HT1080 (cell line): Measurements from ENCODE around the gene HSPA4. TPM values are rescaled to one million over a fixed set of nuclear protein-coding genes. Genes with fewer than 3 reads are reported as not detected.
"Not testable (repeated sequence)": the region's sequence is repeated elsewhere in the genome, so short reads cannot be mapped to it uniquely, and the experiment has no call there.

Experiments used
- DNase-seq: peaks from one replicate; pipeline ENCODE4 v3.0.0-alpha.2; 2015; ENCODE audit warnings: low read depth
- total RNA-seq: library from RNA; depleted of rRNA; stranded (reverse); fragments of >200 nt; shearing (Covaris generic); gene quantifications from 2 replicates; pipeline ENCODE4 v1.2.3, GENCODE V29; 2014

HSPA4 gene
- total RNA-seq, 1 experiment from 2014 or later: 161 TPM

- no peak for DNase-seq
Observed at GRCh38 chr5:133049726-133050048, 2.1 kb upstream of the HSPA4 start.

- no peak for DNase-seq
Observed at GRCh38 chr5:133050521-133050920, 1.3 kb upstream of the HSPA4 start.

GRCh38 chr5:133051061-133051541 is 712 bp upstream of the HSPA4 start:
- no peak for DNase-seq

- peak; percentile 60 for DNase-seq
Observed at GRCh38 chr5:133052317-133053175, 733 bp downstream of the HSPA4 start.

GRCh38 chr5:133053448-133053847 is 1.6 kb downstream of the HSPA4 start:
- no peak for DNase-seq

GRCh38 chr5:133054697-133055471 is 3.1 kb downstream of the HSPA4 start:
- no peak for DNase-seq

GRCh38 chr5:133056891-133057290 is 5.1 kb downstream of the HSPA4 start:
- no peak for DNase-seq

GRCh38 chr5:133059621-133060020 is 7.8 kb downstream of the HSPA4 start:
- DNase-seq: no peak

GRCh38 chr5:133062276-133062675 is 10.5 kb downstream of the HSPA4 start:
- no peak for DNase-seq

- no peak for DNase-seq
Observed at GRCh38 chr5:133063965-133064364, 12.2 kb downstream of the HSPA4 start.

GRCh38 chr5:133065471-133065870 is 13.7 kb downstream of the HSPA4 start:
- DNase-seq: no peak

GRCh38 chr5:133066045-133066444 is 14.2 kb downstream of the HSPA4 start:
- no peak for DNase-seq

GRCh38 chr5:133072021-133072420 is 20.2 kb downstream of the HSPA4 start:
- no peak for DNase-seq

- no peak for DNase-seq
Observed at GRCh38 chr5:133075572-133076536, 24.0 kb downstream of the HSPA4 start.

GRCh38 chr5:133079048-133079447 is 27.2 kb downstream of the HSPA4 start:
- DNase-seq: no peak

- DNase-seq: no peak
Observed at GRCh38 chr5:133081036-133081435, 29.2 kb downstream of the HSPA4 start.

- no peak for DNase-seq
Observed at GRCh38 chr5:133081703-133082102, 29.9 kb downstream of the HSPA4 start.

- DNase-seq: no peak
Observed at GRCh38 chr5:133082128-133082527, 30.3 kb downstream of the HSPA4 start.

GRCh38 chr5:133083901-133084300 is 32.1 kb downstream of the HSPA4 start:
- no peak for DNase-seq

GRCh38 chr5:133085171-133085570 is 33.4 kb downstream of the HSPA4 start:
- DNase-seq: not testable (repeated sequence)

GRCh38 chr5:133086366-133086875 is 34.6 kb downstream of the HSPA4 start:
- DNase-seq: no peak
